Measurements from ENCODE around the gene CAMTA1.

GRCh38 chr1:7420098-7420445 is 634.8 kb downstream of the CAMTA1 start:
- TF ChIP-seq, protein P1, sequence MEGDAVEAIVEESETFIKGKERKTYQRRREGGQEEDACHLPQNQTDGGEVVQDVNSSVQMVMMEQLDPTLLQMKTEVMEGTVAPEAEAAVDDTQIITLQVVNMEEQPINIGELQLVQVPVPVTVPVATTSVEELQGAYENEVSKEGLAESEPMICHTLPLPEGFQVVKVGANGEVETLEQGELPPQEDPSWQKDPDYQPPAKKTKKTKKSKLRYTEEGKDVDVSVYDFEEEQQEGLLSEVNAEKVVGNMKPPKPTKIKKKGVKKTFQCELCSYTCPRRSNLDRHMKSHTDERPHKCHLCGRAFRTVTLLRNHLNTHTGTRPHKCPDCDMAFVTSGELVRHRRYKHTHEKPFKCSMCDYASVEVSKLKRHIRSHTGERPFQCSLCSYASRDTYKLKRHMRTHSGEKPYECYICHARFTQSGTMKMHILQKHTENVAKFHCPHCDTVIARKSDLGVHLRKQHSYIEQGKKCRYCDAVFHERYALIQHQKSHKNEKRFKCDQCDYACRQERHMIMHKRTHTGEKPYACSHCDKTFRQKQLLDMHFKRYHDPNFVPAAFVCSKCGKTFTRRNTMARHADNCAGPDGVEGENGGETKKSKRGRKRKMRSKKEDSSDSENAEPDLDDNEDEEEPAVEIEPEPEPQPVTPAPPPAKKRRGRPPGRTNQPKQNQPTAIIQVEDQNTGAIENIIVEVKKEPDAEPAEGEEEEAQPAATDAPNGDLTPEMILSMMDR (IDR thresholded peaks at IDR 0.05), result no peak
- no peak for TF ChIP-seq POLR2A (IDR thresholded peaks at IDR 0.05)
